Mucosa of descending colon (tissue), 3 donors: ENCODE measurements around the gene HTR3A. TPM values are rescaled to one million over a fixed set of nuclear protein-coding genes. Genes with fewer than 3 reads are reported as not detected.
A peak's percentile ranks its signal among the peaks of the same experiment; 100 is the strongest.

ENCODE experiments used
- ATAC-seq: fragments of 200-7000 bp; cut with Tn5 transposase; one replicate; pipeline ENCODE4 v1.9.1; 2020; ENCODE audit warnings: mild to moderate bottlenecking, moderate library complexity
- DNase-seq, 3 donors: peaks; one replicate each; pipeline ENCODE4 v3.0.0-alpha.2; 2020
- H3K36me3 ChIP-seq: fragments of 200-600 bp; one replicate; pipeline ENCODE4 v1.8.0; 2021; ENCODE audit warnings: low read depth, mild to moderate bottlenecking
- H3K4me1 ChIP-seq: fragments of 200-600 bp; one replicate; pipeline ENCODE4 v1.8.0; 2021; ENCODE audit warnings: low read depth, mild to moderate bottlenecking
- H3K4me3 ChIP-seq: fragments of 200-600 bp; one replicate; pipeline ENCODE4 v1.8.0; 2021; ENCODE audit warnings: mild to moderate bottlenecking
- H3K9me3 ChIP-seq: fragments of 200-600 bp; one replicate; pipeline ENCODE4 v1.8.0; 2021; ENCODE audit warnings: mild to moderate bottlenecking
- CTCF ChIP-seq: fragments of 200-600 bp; IDR thresholded peaks from one replicate; pipeline ENCODE4 v1.8.0; 2022; ENCODE audit warnings: antibody characterized with exemption, mild to moderate bottlenecking
- intact Hi-C, 2 donors: fragments of 100-400 bp; cut with DNase I in 1 of 2; cut with micrococcal nuclease in 1 of 2; formaldehyde crosslinking; loops; one replicate each; pipeline versions ENCODE4 v1.11.0 to v1.11.1; 2022; cut with DNase I, micrococcal nuclease
- total RNA-seq, 3 donors: library from RNA; stranded (reverse); fragmentation: NEBNext Ultra II Directional in 2 of 3; extraction: Animal tissue kit (Norgen Biotek cat#: 25700) in 2 of 3; gene quantifications; one replicate each; pipeline versions ENCODE4 v1.2.1 to v1.2.4, GENCODE V29; 2021 to 2023
- donor health status: DM: no; HTN: no; CAD: no; lungs with moderate emphysema.
- donor health status: DM: no; HTN: no; CAD: no.
- donor health status: DM: no; HTN: yes; CAD: no.

HTR3A gene
- total RNA-seq, 3 donors from 2014 or later: 0.17 to 4.1 TPM; not detected in 1

GRCh38 chr11:113960702-113961330, 14.1 kb upstream of the HTR3A start:
- Histone ChIP-seq H3K4me3 (no peak overlapping the region), H3K4me1 (no peaks in the 10 kb centered on the region), H3K9me3 (no peaks in the 10 kb centered on the region), H3K36me3 (no peaks in the 10 kb centered on the region)
- ATAC-seq (no peak), DNase-seq (no peak)
- no peak for TF ChIP-seq CTCF
- intact Hi-C loops: no loop called here

- DNase-seq (no peak), ATAC-seq (no peak)
- H3K9me3 ChIP-seq: no peaks in the 10 kb centered on the region
- H3K4me1 ChIP-seq: no peaks in the 10 kb centered on the region
- intact Hi-C loops: no loop called here
- H3K36me3 ChIP-seq: no peaks in the 10 kb centered on the region
- no peak overlapping the region for H3K4me3 ChIP-seq
- TF ChIP-seq CTCF: no peak
Observed at GRCh38 chr11:113967361-113967760, 7.5 kb upstream of the HTR3A start.

- no peaks in the 10 kb centered on the region for H3K9me3 ChIP-seq
- no peaks in the 10 kb centered on the region for H3K36me3 ChIP-seq
- ATAC-seq: no peak
- intact Hi-C loops: no loop called here
- H3K4me1 ChIP-seq: no peaks in the 10 kb centered on the region
- TF ChIP-seq CTCF: no peak
- DNase-seq: no peak
- H3K4me3 ChIP-seq: no peak overlapping the region
Observed at GRCh38 chr11:113971506-113972195, 3.3 kb upstream of the HTR3A start.

- DNase-seq (no peak), ATAC-seq (peak; percentile 11)
- H3K4me3 ChIP-seq: no peak overlapping the region
- intact Hi-C loops: no loop called here
- TF ChIP-seq CTCF: no peak
- no peaks in the 10 kb centered on the region for H3K9me3 ChIP-seq
- H3K4me1 ChIP-seq: no peaks in the 10 kb centered on the region
- H3K36me3 ChIP-seq: no peaks in the 10 kb centered on the region
Observed at GRCh38 chr11:113977071-113977490, 2.2 kb downstream of the HTR3A start.

- H3K4me3 ChIP-seq: no peak overlapping the region
- no peaks in the 10 kb centered on the region for H3K36me3 ChIP-seq
- ATAC-seq (peak; percentile 31), DNase-seq (peak in 1 of 3 donors; percentile 57)
- H3K4me1 ChIP-seq: no peaks in the 10 kb centered on the region
- intact Hi-C loops: no loop called here
- TF ChIP-seq CTCF: no peak
- no peaks in the 10 kb centered on the region for H3K9me3 ChIP-seq
Observed at GRCh38 chr11:113977701-113978100, 2.8 kb downstream of the HTR3A start.
